Measurements from ENCODE around the gene TNK2.
"Not testable (repeated sequence)": the region's sequence is repeated elsewhere in the genome, so short reads cannot be mapped to it uniquely, and the experiment has no call there.

The TNK2 gene

DNA sequence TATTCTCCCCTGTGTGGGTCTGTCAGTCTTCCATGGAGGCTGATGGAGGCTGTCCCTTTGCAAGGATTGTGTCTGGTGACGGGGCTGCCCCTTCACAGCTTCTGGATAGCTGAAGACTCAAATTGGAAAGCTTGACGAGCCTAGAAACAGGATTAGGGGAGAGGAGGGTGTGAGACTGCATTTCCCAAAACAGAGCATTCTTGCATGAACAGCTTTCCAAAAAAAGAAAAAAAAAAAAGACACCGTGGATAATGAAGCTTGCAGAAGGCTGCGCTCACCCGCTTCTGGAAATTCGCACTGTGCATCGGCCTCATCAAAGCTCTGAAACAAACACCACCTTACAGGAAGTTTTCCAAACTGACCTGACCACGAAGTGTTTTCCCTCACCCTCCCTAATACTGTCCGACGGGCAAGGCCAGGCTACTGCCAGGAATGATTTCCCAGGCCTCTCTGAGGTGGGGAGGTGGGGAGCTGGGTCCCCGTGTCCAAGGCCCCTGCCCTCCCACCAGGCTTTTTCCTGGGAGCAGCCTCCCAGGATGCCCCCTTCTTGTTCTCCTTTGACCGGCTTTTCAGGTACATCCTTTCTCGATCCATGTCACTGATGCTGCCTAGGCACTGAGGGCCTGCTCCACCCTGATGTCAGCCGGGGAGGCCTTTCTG, 71.7 kb downstream of the TNK2 start:
- no peak for DNase-seq (ENCODE audit: low spot score)
- H3K27me3 Mint-ChIP-seq (ENCODE audit: low read depth) = peaks cover 4% of the 10 kb centered on the region
- H3K36me3 Mint-ChIP-seq (ENCODE audit: low read depth) = no peaks in the 10 kb centered on the region
- H3K4me3 Mint-ChIP-seq = no peak overlapping the region
- H3K9me3 Mint-ChIP-seq = no peaks in the 10 kb centered on the region
- no peaks in the 10 kb centered on the region for H3K4me1 Mint-ChIP-seq (ENCODE audit: low read depth)
- no peak overlapping the region for H3K27ac Mint-ChIP-seq

DNA sequence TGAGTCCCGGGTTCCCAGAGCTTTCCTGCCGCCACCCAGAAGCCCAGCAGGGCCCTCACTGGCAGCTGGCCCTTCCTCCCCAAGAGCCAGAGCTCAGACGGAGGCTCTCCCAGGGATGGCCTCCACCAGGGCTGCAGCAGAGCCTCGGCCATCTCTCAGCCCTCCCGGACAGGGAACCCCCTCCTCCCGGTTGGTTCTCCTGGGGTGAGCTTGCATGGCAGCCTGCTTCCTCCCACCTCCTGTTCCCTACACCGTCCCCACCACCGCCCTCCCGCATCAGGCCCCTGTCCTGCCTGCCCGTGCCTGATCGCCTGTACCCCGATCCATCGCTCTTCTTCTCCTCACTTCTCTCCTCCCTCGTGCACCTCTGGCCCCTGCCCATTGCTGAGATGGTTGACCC, 72.6 kb downstream of the TNK2 start:
- Mint-ChIP-seq H3K9me3 (no peaks in the 10 kb centered on the region), H3K27ac (no peak overlapping the region), H3K27me3 (ENCODE audit: low read depth) (peaks cover 6% of the 10 kb centered on the region), H3K4me3 (no peak overlapping the region), H3K4me1 (ENCODE audit: low read depth) (no peaks in the 10 kb centered on the region), H3K36me3 (ENCODE audit: low read depth) (no peaks in the 10 kb centered on the region)
- DNase-seq (ENCODE audit: low spot score) = no peak

GRCh38 chr3:195834675-195835583, 73.4 kb downstream of the TNK2 start:
- Mint-ChIP-seq H3K36me3 (ENCODE audit: low read depth) (no peaks in the 10 kb centered on the region), H3K27me3 (ENCODE audit: low read depth) (peaks cover 6% of the 10 kb centered on the region), H3K4me3 (no peak overlapping the region), H3K27ac (no peak overlapping the region), H3K9me3 (no peaks in the 10 kb centered on the region), H3K4me1 (ENCODE audit: low read depth) (no peaks in the 10 kb centered on the region)
- DNase-seq (ENCODE audit: low spot score) = no peak

GRCh38 chr3:195829897-195830254, 78.5 kb downstream of the TNK2 start:
- Mint-ChIP-seq H3K27ac (no peak overlapping the region), H3K27me3 (ENCODE audit: low read depth) (peaks cover 2% of the 10 kb centered on the region), H3K4me3 (no peak overlapping the region), H3K9me3 (no peaks in the 10 kb centered on the region), H3K4me1 (ENCODE audit: low read depth) (no peaks in the 10 kb centered on the region), H3K36me3 (ENCODE audit: low read depth) (no peaks in the 10 kb centered on the region)
- no peak for DNase-seq (ENCODE audit: low spot score)

DNA sequence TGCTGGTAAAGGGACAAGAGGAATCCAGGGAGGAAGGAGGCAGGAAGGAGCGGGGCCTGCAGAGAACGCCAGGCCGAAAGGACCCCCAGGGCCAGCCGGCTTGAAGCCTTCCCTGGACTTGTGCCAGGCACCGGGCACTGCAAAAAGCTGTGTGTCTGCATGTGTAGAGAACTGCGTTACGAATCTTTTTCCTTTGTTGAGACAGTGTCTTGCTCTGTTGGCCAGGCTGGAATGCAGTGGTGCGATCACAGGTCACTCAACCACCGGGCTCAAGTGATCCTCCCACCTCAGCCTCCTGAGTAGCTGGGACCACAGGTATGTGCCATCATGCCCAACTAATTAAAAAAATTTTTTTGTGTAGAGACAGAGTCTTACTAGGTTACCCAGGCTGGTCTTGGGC, 79.6 kb downstream of the TNK2 start:
- no peak overlapping the region for H3K4me3 Mint-ChIP-seq
- H3K27ac Mint-ChIP-seq = no peak overlapping the region
- H3K36me3 Mint-ChIP-seq (ENCODE audit: low read depth) = no peaks in the 10 kb centered on the region
- H3K4me1 Mint-ChIP-seq (ENCODE audit: low read depth) = no peaks in the 10 kb centered on the region
- DNase-seq (ENCODE audit: low spot score) = no peak
- H3K9me3 Mint-ChIP-seq = no peaks in the 10 kb centered on the region
- peaks cover 2% of the 10 kb centered on the region for H3K27me3 Mint-ChIP-seq (ENCODE audit: low read depth)

DNA sequence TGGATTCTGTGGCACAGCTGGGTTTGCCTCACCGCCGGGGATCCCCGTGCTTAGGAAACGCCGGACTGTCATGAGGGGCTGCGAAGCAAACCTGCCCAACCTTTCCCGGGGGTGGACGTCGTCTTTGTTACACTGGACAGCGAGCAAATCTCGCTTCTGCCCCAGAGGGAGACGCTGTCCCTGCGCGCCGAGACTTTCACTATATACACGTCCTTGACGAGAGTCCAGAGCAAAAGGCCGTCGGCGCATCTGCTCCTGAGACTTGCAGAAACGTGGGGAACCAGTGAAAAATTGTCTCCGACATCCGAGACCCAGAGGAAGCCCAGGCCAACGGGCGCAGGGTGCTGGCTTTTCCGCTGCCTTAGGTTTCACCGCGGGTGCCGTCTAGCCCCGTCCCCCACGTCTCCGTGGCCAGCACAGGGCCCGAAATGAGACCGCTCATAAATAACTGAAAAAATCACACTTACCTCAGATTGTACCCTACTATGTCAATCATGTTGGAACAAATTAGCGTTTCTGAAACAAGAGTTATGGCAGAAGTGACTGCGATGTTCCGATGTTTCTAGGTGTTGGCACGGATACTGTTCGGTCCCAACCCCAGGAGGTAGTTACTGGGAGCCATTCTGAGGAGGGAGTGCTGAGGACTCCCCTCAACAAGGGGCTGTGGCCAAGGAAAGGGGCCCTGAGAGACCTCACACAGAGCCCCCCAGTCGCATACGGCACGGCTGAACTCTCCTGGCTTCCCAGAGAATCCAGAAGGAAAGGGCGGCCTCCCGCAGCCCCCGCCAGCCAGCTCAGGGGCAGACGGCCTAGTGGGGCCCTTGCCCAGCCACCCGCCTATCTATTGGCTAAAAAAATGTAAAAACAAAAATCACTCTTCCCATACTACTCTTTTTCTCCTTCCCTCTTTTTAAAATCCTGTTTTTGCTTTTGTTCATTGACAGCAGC, 82.2 kb downstream of the TNK2 start:
- H3K4me3 Mint-ChIP-seq = no peak overlapping the region
- no peaks in the 10 kb centered on the region for H3K4me1 Mint-ChIP-seq (ENCODE audit: low read depth)
- H3K9me3 Mint-ChIP-seq = no peaks in the 10 kb centered on the region

GRCh38 chr3:195825191-195825588, 83.2 kb downstream of the TNK2 start:
- H3K9me3 Mint-ChIP-seq = no peaks in the 10 kb centered on the region
- no peak for DNase-seq (ENCODE audit: low spot score)
- H3K27me3 Mint-ChIP-seq (ENCODE audit: low read depth) = peaks cover 5% of the 10 kb centered on the region
- H3K36me3 Mint-ChIP-seq (ENCODE audit: low read depth) = no peaks in the 10 kb centered on the region
- no peak overlapping the region for H3K4me3 Mint-ChIP-seq
- no peak overlapping the region for H3K27ac Mint-ChIP-seq
- H3K4me1 Mint-ChIP-seq (ENCODE audit: low read depth) = no peaks in the 10 kb centered on the region

More for the DNA sequence above, 82.2 kb downstream of the TNK2 start:
- H3K36me3 Mint-ChIP-seq (ENCODE audit: low read depth) = no peaks in the 10 kb centered on the region
- peaks cover 5% of the 10 kb centered on the region for H3K27me3 Mint-ChIP-seq (ENCODE audit: low read depth)
- no peak overlapping the region for H3K27ac Mint-ChIP-seq
- no peak for DNase-seq (ENCODE audit: low spot score)

DNA sequence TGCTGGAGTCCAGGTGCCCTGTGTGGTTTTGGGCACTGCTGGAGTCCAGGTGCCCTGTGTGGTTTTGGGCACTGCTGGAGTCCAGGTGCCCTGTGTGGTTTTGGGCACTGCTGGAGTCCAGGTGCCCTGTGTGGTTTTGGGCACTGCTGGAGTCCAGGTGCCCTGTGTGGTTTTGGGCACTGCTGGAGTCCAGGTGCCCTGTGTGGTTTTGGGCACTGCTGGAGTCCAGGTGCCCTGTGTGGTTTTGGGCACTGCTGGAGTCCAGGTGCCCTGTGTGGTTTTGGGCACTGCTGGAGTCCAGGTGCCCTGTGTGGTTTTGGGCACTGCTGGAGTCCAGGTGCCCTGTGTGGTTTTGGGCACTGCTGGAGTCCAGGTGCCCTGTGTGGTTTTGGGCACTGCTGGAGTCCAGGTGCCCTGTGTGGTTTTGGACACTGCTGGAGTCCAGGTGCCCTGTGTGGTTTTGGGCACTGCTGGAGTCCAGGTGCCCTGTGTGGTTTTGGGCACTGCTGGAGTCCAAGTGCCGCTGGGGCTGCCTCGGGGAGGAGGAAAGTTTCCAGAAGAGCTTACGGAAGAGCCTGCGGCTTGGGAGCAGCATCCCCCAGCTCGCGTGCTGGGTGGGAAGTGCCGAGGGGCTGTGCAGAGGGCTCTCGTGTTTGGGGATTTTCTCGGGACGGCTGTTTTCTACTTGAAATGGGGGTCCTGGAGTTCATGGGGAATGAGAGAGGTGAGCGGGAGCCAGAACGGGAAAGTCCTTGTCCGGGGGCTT, 83.7 kb downstream of the TNK2 start:
- not testable (repeated sequence) for H3K4me1 Mint-ChIP-seq (ENCODE audit: low read depth); H3K27me3 Mint-ChIP-seq (ENCODE audit: low read depth); DNase-seq (ENCODE audit: low spot score); H3K27ac Mint-ChIP-seq; H3K36me3 Mint-ChIP-seq (ENCODE audit: low read depth); H3K4me3 Mint-ChIP-seq; H3K9me3 Mint-ChIP-seq

GRCh38 chr3:195823999-195824398, 84.4 kb downstream of the TNK2 start:
- no peaks in the 10 kb centered on the region for H3K4me1 Mint-ChIP-seq (ENCODE audit: low read depth)
- no peak for DNase-seq (ENCODE audit: low spot score)
- H3K4me3 Mint-ChIP-seq = no peak overlapping the region
- H3K27ac Mint-ChIP-seq = no peak overlapping the region
- H3K27me3 Mint-ChIP-seq (ENCODE audit: low read depth) = peaks cover 5% of the 10 kb centered on the region
- no peaks in the 10 kb centered on the region for H3K36me3 Mint-ChIP-seq (ENCODE audit: low read depth)
- no peaks in the 10 kb centered on the region for H3K9me3 Mint-ChIP-seq

GRCh38 chr3:195823280-195823679, 85.1 kb downstream of the TNK2 start:
- peaks cover 5% of the 10 kb centered on the region for H3K27me3 Mint-ChIP-seq (ENCODE audit: low read depth)
- no peak for DNase-seq (ENCODE audit: low spot score)
- no peaks in the 10 kb centered on the region for H3K36me3 Mint-ChIP-seq (ENCODE audit: low read depth)
- H3K27ac Mint-ChIP-seq = no peak overlapping the region
- no peaks in the 10 kb centered on the region for H3K9me3 Mint-ChIP-seq
- H3K4me1 Mint-ChIP-seq (ENCODE audit: low read depth) = no peaks in the 10 kb centered on the region
- no peak overlapping the region for H3K4me3 Mint-ChIP-seq

DNA sequence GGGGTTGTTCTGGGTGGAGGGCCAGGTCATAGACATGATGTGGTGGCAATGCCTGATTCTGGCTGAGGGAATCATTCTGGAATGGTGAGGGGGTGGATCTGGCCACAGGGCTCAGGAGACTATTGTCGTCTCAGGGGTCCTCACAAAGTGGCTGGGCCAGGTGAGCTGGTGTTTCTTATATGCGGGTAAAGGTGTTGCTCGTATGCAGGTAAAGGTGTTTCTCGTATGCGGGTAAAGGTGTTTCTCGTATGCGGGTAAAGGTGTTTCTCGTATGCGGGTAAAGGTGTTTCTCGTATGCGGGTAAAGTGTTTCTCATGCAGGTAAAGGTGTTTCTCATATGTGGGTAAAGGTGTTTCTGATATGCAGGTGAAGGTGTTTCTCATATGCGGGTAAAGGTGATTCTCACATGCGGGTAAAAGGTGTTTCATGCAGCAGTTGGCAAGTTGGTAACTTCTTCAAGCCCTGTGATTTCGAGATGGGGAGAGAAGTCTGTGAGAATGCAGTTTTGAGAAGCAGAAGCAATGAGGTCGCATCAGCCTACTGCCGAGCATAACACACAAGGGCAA, 86.1 kb downstream of the TNK2 start:
- H3K4me3 Mint-ChIP-seq = no peak overlapping the region
- H3K36me3 Mint-ChIP-seq (ENCODE audit: low read depth) = no peaks in the 10 kb centered on the region
- H3K9me3 Mint-ChIP-seq = no peaks in the 10 kb centered on the region
- H3K4me1 Mint-ChIP-seq (ENCODE audit: low read depth) = no peaks in the 10 kb centered on the region
- no peak for DNase-seq (ENCODE audit: low spot score)
- no peak overlapping the region for H3K27ac Mint-ChIP-seq
- peaks cover 5% of the 10 kb centered on the region for H3K27me3 Mint-ChIP-seq (ENCODE audit: low read depth)

GRCh38 chr3:195821403-195822130, 86.8 kb downstream of the TNK2 start:
- DNase-seq (ENCODE audit: low spot score) = no peak
- H3K9me3 Mint-ChIP-seq = no peaks in the 10 kb centered on the region
- H3K4me1 Mint-ChIP-seq (ENCODE audit: low read depth) = no peaks in the 10 kb centered on the region
- H3K4me3 Mint-ChIP-seq = no peak overlapping the region
- H3K27me3 Mint-ChIP-seq (ENCODE audit: low read depth) = peaks cover 5% of the 10 kb centered on the region
- no peaks in the 10 kb centered on the region for H3K36me3 Mint-ChIP-seq (ENCODE audit: low read depth)
- no peak overlapping the region for H3K27ac Mint-ChIP-seq

Data from T-helper 2 cell treated with Interferon-gamma antibody and Interleukin-4, amounts not matched to agents 5 μg/mL and 100 μg/mL, for 36 hours (primary cell).